Endothelial cell of umbilical vein (primary cell): ENCODE data around the gene ALDH1A3.

Experiments
- CTCF ChIP-seq, 2 donors: IDR thresholded peaks; 1 replicate in 1 of 2; 2 replicates in 1 of 2; pipeline ENCODE4 v1.5.1; 2011; ENCODE audit warnings: low read length in 2 of 2, mild to moderate bottlenecking in 2 of 2, moderate library complexity in 2 of 2, control low read depth in 1 of 2, inconsistent platforms in 1 of 2, low read depth in 1 of 2; ENCODE audit not compliant: insufficient read depth in 1 of 2; ENCODE audit errors: extremely low read depth in 1 of 2
- EZH2 ChIP-seq: IDR thresholded peaks from 2 replicates; pipeline ENCODE4 v1.6.1; 2012; ENCODE audit warnings: borderline replicate concordance, low read depth, mild to moderate bottlenecking, moderate library complexity, low read length, inconsistent platforms; ENCODE audit not compliant: severe bottlenecking
- JUN ChIP-seq: IDR thresholded peaks from 2 replicates; pipeline ENCODE4 v1.6.1; 2011; ENCODE audit warnings: borderline replicate concordance, low read depth; ENCODE audit not compliant: insufficient read length, insufficient read depth
- MYC ChIP-seq: IDR thresholded peaks from one replicate; pipeline ENCODE4 v1.6.1; 2011; ENCODE audit warnings: mild to moderate bottlenecking, low read depth, low read length
- POLR2A ChIP-seq: IDR thresholded peaks from 2 replicates; pipeline ENCODE4 v1.6.1; 2012; ENCODE audit warnings: low read depth, mild to moderate bottlenecking, control low read depth, low read length
- POLR2AphosphoS5 ChIP-seq: IDR thresholded peaks from 2 replicates; pipeline ENCODE4 v1.6.1; 2012; ENCODE audit warnings: low read depth, mild to moderate bottlenecking, control low read depth, low read length, moderate library complexity; ENCODE audit not compliant: insufficient read depth

GRCh38 chr15:100877551-100877950 lies 2.1 kb upstream of the ALDH1A3 start:
- no peak for TF ChIP-seq CTCF (IDR thresholded peaks at IDR 0.05; ENCODE audit: extremely low read depth in 1 of 2, insufficient read depth in 1 of 2, low read depth in 1 of 2, low read length in 2 of 2)
- TF ChIP-seq POLR2A = no peak
- TF ChIP-seq POLR2AphosphoS5 = no peak
- TF ChIP-seq MYC = no peak
- TF ChIP-seq EZH2 = no peak
- no peak for TF ChIP-seq JUN
